K562 (cell line): ENCODE data around the gene IRX6. TPM values are rescaled to one million over a fixed set of nuclear protein-coding genes. Genes with fewer than 3 reads are reported as not detected.

Experiments used
- ATAC-seq: fragments of 200-7000 bp; cut with Tn5 transposase; 3 replicates; pipeline ENCODE4 v1.9.1; 2020; ENCODE audit warnings: moderate library complexity
- BruUV-seq: library from RNA; stranded (reverse); fragments of 400-500 nt; replicated peaks from 2 replicates; lab custom pipeline; 2021; lab: Mats Ljungman, UMichigan
- CTCF ChIA-PET: fragments of 300-600 bp; formaldehyde crosslinking; extraction: SDS; loops from one replicate; lab custom pipeline; 2021; ENCODE audit warnings: low intra/inter-chr PET ratio; lab: Yijun Ruan, JAX
- POLR2A ChIA-PET: fragments of 300-600, 350-650 bp; sonication (Branson Sonifier 250); formaldehyde crosslinking; extraction: SDS; loops from one replicate; lab custom pipeline; 2021; ENCODE audit warnings: antibody characterized with exemption, inconsistent platforms; lab: Yijun Ruan, JAX
- DNase-seq, 4 experiments: peaks; one replicate each; pipeline versions ENCODE4 v3.0.0 to v3.0.0-alpha.2; 2011 to 2018; ENCODE audit warnings: low spot score in 3 of 4, mixed read lengths in 3 of 4; ENCODE audit errors: extremely low read depth in 1 of 4
- FAIRE-seq: peaks from 2 replicates; lab custom pipeline; 2011; peaks lifted over from hg19 to GRCh38; lab: Jason Lieb, UNC
- H2AFZ ChIP-seq: 2 replicates; pipeline ENCODE4 v1.6.0; 2011; ENCODE audit warnings: low read depth, low read length, control low read depth, inconsistent platforms
- H3K27ac ChIP-seq: fragments of 200-600 bp; 3 replicates; pipeline ENCODE4 v1.8.0; 2011; ENCODE audit warnings: low read depth, mild to moderate bottlenecking, control low read depth, inconsistent platforms, low read length, moderate library complexity, mixed read lengths; ENCODE audit errors: extremely low read depth
- H3K27me3 ChIP-seq, 2 experiments: fragments of 300-600 bp in 1 of 2; 2 replicates in 1 of 2; 3 replicates in 1 of 2; pipeline versions ENCODE4 v1.6.0 to v1.8.0; 2011; ENCODE audit warnings: inconsistent platforms in 2 of 2, low read length in 2 of 2, mild to moderate bottlenecking in 1 of 2, mixed read lengths in 1 of 2, moderate library complexity in 1 of 2; ENCODE audit not compliant: control insufficient read depth in 2 of 2, insufficient read depth in 2 of 2
- H3K36me3 ChIP-seq: fragments of 300-600 bp; 3 replicates; pipeline ENCODE4 v1.8.0; 2011; ENCODE audit warnings: mild to moderate bottlenecking, low read length, inconsistent platforms; ENCODE audit not compliant: control insufficient read depth, insufficient read depth
- H3K4me1 ChIP-seq, 2 experiments: fragments of 200-600 bp in 1 of 2; replicated peaks in 1 of 2; 2 replicates in 1 of 2; 3 replicates in 1 of 2; pipeline versions ENCODE4 v1.5.1 to v1.8.0; 2011; ENCODE audit warnings: inconsistent platforms in 2 of 2, low read length in 2 of 2, mild to moderate bottlenecking in 1 of 2, mixed read lengths in 1 of 2, moderate library complexity in 1 of 2; ENCODE audit not compliant: control insufficient read depth in 2 of 2, insufficient read depth in 2 of 2
- H3K4me2 ChIP-seq: 2 replicates; pipeline ENCODE4 v1.6.1; 2011; ENCODE audit warnings: low read length, control low read depth, inconsistent platforms, mixed read lengths; ENCODE audit not compliant: insufficient read depth
- H3K4me3 ChIP-seq: fragments of 200-600 bp; sonication (generic), shearing (Covaris generic); 2 replicates; pipeline ENCODE4 v1.5.1; 2016; ENCODE audit warnings: control low read depth, inconsistent platforms
- H3K79me2 ChIP-seq: fragments of 200-600 bp; 3 replicates; pipeline ENCODE4 v1.8.0; 2011; ENCODE audit warnings: low read length, inconsistent platforms; ENCODE audit not compliant: control insufficient read depth, insufficient read depth
- H3K9ac ChIP-seq, 2 experiments: 2 replicates each; pipeline versions ENCODE4 v1.6.0 to v1.6.1; 2011; ENCODE audit warnings: low read depth in 2 of 2, low read length in 2 of 2, control low read depth in 1 of 2, inconsistent platforms in 1 of 2, mild to moderate bottlenecking in 1 of 2, mixed read lengths in 1 of 2; ENCODE audit not compliant: insufficient read depth in 1 of 2
- H3K9me1 ChIP-seq: one replicate; pipeline ENCODE4 v1.6.0; 2011; ENCODE audit warnings: inconsistent platforms, mild to moderate bottlenecking, low read length, moderate library complexity; ENCODE audit not compliant: control insufficient read depth, insufficient read depth
- H3K9me3 ChIP-seq: replicated peaks from 2 replicates; pipeline ENCODE4 v1.5.1; 2011; ENCODE audit warnings: low read depth, low read length, inconsistent platforms; ENCODE audit not compliant: control insufficient read depth, insufficient read depth
- H4K20me1 ChIP-seq: replicated peaks from 2 replicates; pipeline ENCODE4 v1.6.1; 2011; ENCODE audit warnings: low read length, inconsistent platforms, mixed read lengths; ENCODE audit not compliant: control insufficient read depth, insufficient read depth
- LARP7 ChIP-seq: fragments of 450-650 bp; IDR thresholded peaks from 2 replicates; pipeline ENCODE4 v1.6.1; 2016
- NCOA6 ChIP-seq: fragments of 450-650 bp; IDR thresholded peaks from 2 replicates; pipeline ENCODE4 v1.6.1; 2017; ENCODE audit warnings: mild to moderate bottlenecking
- POLR3A ChIP-seq: IDR thresholded peaks from 2 replicates; pipeline ENCODE4 v1.6.1; 2011; ENCODE audit warnings: borderline replicate concordance, mild to moderate bottlenecking, moderate library complexity; ENCODE audit not compliant: insufficient read length, insufficient read depth; ENCODE audit errors: extremely low read depth
- RFX5 ChIP-seq: IDR thresholded peaks from 2 replicates; pipeline ENCODE4 v1.6.1; 2011; ENCODE audit warnings: low read depth, mild to moderate bottlenecking, improper control_type of control experiment, low read length
- RUNX1 ChIP-seq: sonication (generic); IDR thresholded peaks from 2 replicates; pipeline ENCODE4 v1.6.1; 2016; ENCODE audit warnings: antibody characterized with exemption, low read depth
- SMAD4 ChIP-seq: fragments of 250-450 bp; sonication (Bioruptor Pico); conservative IDR thresholded peaks from 2 replicates; pipeline ENCODE4 v1.8.0; 2021; ENCODE audit warnings: inconsistent platforms, mild to moderate bottlenecking, moderate library complexity
- YY1 ChIP-seq, 3 experiments: IDR thresholded peaks; 2 replicates each; pipeline ENCODE4 v1.6.1; 2011; ENCODE audit warnings: low read length in 2 of 3, mild to moderate bottlenecking in 2 of 3, moderate library complexity in 2 of 3, borderline replicate concordance in 1 of 3, control low read depth in 1 of 3, low read depth in 1 of 3; ENCODE audit not compliant: insufficient read depth in 3 of 3, insufficient replicate concordance in 2 of 3, control insufficient read depth in 1 of 3, insufficient read length in 1 of 3; ENCODE audit errors: extremely low read depth in 1 of 3
- ZFP1 ChIP-seq: fragments of 450-650 bp; formaldehyde crosslinking; IDR thresholded peaks from 2 replicates; pipeline ENCODE4 v1.4.0; 2020; ENCODE audit warnings: mild to moderate bottlenecking, mixed read lengths
- WGBS: fragments of 100-300 bp; shearing (Covaris generic); methylation state at CpG from one replicate; pipeline ENCODE4 v1.1.6; 2016; ENCODE audit warnings: low coverage, mixed read lengths; ENCODE audit not compliant: insufficient coverage; ENCODE audit errors: missing lambda C conversion rate; 5-methylcytosine and 5-hydroxymethylcytosine counted together
- in situ Hi-C: fragments of 300-500 bp; cut with MboI; formaldehyde crosslinking; loops from 4 replicates; pipeline ENCODE4 v1.15.0; 2018; ENCODE audit warnings: inconsistent platforms, mixed read lengths
- intact Hi-C: fragments of 100-400 bp; cut with micrococcal nuclease; formaldehyde crosslinking; loops from 2 replicates; pipeline ENCODE4 v1.14.2; 2022
- polyA plus RNA-seq, 8 experiments: library from polyadenylated mRNA; depleted of rRNA in 4 of 8; stranded (reverse) in 5 of 8; unstranded in 3 of 8; fragments of >200 nt; fragmentation: Nextera tagmentation in 2 of 8; fragmentation: Illumina TruSeq in 1 of 8; extraction: Ambion mirVana in 2 of 8; extraction: Trizol in 1 of 8; gene quantifications; 2 replicates each; pipeline versions ENCODE4 v1.2.1 to v1.2.3, GENCODE V29; 2011 to 2014; ENCODE audit warnings: inconsistent platforms in 1 of 8, missing spikeins in 1 of 8
- total RNA-seq, 7 experiments: library from RNA; depleted of rRNA in 6 of 7; stranded (reverse); fragments of >200 nt in 6 of 7; fragmentation: Illumina TruSeq in 2 of 7; extraction: Trizol in 2 of 7; gene quantifications; 2 replicates each; pipeline versions ENCODE4 v1.2.1 to v1.2.3, GENCODE V29; 2011 to 2021; ENCODE audit warnings: low replicate concordance in 1 of 7
- TF ChIP-seq, protein P1 (sequence below), 3 experiments: fragments of 200-800 bp in 1 of 3; sonication (Bioruptor generic) in 1 of 3; sonication (generic) in 1 of 3; formaldehyde crosslinking in 1 of 3; IDR thresholded peaks; 2 replicates each; pipeline versions ENCODE4 v1.6.1 to v1.8.0; 2016 to 2022; ENCODE audit warnings: mild to moderate bottlenecking in 2 of 3, missing compliant biosample characterization in 2 of 3, missing genetic modification characterization in 2 of 3, missing genetic modification reagents in 1 of 3
- TF ChIP-seq, protein P2 (sequence below): IDR thresholded peaks from 2 replicates; pipeline ENCODE4 v1.6.1; 2016; ENCODE audit warnings: missing genetic modification characterization, missing compliant biosample characterization

IRX6 gene
- total and polyA plus RNA-seq, 9 of the 15 experiments (the other 6 are each of a cell fraction or from before 2014, with no cell fraction given), result 0.07 to 0.29 (median 0.14) TPM; not detected in 4

DNA sequence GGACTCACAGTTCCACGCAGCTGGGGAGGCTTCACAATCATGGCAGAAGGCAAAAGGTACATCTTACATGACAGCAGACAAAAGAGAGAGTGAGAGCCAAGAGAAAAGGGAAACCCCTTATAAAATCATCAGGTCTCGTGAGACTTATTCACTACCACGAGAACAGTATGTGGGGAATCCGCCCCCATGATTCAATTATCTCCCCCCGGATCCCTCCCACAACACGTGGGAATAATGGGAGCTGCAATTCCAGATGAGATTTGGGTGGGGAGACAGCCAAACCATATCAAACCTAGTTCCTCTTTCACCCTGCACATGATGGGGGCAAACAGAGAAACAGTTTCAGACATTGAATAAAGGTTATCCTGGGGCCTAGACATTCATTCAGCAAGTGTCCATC lies 32.2 kb upstream of the IRX6 start:
- Histone ChIP-seq H3K4me3 (no peak overlapping the region), H2AFZ (no peak overlapping the region), H3K79me2 (no peaks in the 10 kb centered on the region), H3K4me2 (no peak overlapping the region), H3K36me3 (no peaks in the 10 kb centered on the region), H3K27me3 (no peaks in the 10 kb centered on the region; a peak in 1 of 5 replicates), H3K27ac (no peak overlapping the region), H3K9me3 (no peaks in the 10 kb centered on the region), H4K20me1 (no peaks in the 10 kb centered on the region), H3K4me1 (no peaks in the 10 kb centered on the region), H3K9ac (no peak overlapping the region), H3K9me1 (no peaks in the 10 kb centered on the region)
- TF ChIP-seq YY1 (IDR thresholded peaks at IDR 0.05; ENCODE audit: borderline replicate concordance in 1 of 3, control insufficient read depth in 1 of 3, extremely low read depth in 1 of 3, insufficient read depth in 3 of 3, insufficient read length in 1 of 3, insufficient replicate concordance in 2 of 3, low read depth in 1 of 3, low read length in 2 of 3) (no peak), RFX5 (no peak), RUNX1 (no peak), ZFP1 (no peak), NCOA6 (no peak), LARP7 (no peak), POLR3A (no peak), SMAD4 (CRISPR knock-in tag) (no peak)
- TF ChIP-seq, protein P1, sequence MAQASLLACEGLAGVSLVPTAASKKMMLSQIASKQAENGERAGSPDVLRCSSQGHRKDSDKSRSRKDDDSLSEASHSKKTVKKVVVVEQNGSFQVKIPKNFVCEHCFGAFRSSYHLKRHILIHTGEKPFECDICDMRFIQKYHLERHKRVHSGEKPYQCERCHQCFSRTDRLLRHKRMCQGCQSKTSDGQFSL (CRISPR knock-in tag; IDR thresholded peaks at IDR 0.05), result no peak
- TF ChIP-seq, protein P1 (tag; IDR thresholded peaks at IDR 0.05), result no peak
- TF ChIP-seq, protein P2, sequence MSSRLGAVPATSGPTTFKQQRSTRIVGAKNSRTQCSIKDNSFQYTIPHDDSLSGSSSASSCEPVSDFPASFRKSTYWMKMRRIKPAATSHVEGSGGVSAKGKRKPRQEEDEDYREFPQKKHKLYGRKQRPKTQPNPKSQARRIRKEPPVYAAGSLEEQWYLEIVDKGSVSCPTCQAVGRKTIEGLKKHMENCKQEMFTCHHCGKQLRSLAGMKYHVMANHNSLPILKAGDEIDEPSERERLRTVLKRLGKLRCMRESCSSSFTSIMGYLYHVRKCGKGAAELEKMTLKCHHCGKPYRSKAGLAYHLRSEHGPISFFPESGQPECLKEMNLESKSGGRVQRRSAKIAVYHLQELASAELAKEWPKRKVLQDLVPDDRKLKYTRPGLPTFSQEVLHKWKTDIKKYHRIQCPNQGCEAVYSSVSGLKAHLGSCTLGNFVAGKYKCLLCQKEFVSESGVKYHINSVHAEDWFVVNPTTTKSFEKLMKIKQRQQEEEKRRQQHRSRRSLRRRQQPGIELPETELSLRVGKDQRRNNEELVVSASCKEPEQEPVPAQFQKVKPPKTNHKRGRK (tag), result no peak
- in situ Hi-C loops, result no loop called here
- WGBS, result 0% methylated on average over 4 of the region's 6 CpGs
- no peak for ATAC-seq
- no TSS peak for BruUV-seq
- FAIRE-seq, result no peak
- ChIA-PET CTCF (no interaction called here), POLR2A (no interaction called here)
- intact Hi-C loops, result loop anchor here (5.0 kb wide), 1 partner anchor 80 kb away; no protein-coding TSS in a partner anchor
- DNase-seq, result no peak
